ENCODE data around the gene STOML1.

DNA sequence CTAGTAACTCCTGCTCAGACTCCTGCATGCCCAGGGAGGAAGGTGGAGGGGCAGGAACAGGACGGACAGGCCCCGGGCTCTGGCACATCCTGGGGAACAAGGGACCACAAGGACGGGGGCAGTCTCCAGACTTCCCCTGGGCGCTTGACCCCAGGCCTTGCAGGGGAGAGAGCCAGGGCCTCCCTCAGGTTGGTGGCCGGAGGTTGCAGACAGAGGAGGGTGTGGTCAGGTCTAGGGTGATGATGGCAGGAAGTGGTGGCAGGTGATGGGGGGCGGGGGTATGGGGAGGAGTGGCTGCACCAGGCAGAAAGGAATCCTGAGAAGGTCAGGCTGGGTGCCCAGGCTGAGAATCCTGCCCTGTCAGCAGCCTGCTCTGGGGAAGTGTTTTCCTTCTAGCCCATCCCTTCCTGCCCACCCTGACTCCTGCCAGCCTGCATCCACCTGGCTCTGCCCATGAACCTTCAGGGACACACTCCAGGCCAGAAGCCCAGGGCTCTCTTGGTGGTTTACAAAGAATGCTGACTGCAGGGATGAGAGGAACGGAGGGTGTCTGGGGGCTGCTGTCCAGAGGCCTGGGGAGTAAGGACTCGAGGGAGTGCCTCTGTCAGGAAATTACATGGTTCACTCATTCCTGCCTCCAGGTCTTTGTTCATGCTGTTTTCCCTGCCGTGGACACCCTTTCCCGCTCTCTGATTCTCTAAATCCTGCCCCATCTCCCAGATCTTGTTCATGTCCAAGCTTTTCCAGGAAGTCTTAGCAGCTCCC, 50.0 kb downstream of the STOML1 start:
- TF ChIP-seq, protein P1, sequence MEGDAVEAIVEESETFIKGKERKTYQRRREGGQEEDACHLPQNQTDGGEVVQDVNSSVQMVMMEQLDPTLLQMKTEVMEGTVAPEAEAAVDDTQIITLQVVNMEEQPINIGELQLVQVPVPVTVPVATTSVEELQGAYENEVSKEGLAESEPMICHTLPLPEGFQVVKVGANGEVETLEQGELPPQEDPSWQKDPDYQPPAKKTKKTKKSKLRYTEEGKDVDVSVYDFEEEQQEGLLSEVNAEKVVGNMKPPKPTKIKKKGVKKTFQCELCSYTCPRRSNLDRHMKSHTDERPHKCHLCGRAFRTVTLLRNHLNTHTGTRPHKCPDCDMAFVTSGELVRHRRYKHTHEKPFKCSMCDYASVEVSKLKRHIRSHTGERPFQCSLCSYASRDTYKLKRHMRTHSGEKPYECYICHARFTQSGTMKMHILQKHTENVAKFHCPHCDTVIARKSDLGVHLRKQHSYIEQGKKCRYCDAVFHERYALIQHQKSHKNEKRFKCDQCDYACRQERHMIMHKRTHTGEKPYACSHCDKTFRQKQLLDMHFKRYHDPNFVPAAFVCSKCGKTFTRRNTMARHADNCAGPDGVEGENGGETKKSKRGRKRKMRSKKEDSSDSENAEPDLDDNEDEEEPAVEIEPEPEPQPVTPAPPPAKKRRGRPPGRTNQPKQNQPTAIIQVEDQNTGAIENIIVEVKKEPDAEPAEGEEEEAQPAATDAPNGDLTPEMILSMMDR (IDR thresholded peaks at IDR 0.05): no peak
- TF ChIP-seq POLR2A (IDR thresholded peaks at IDR 0.05): no peak
